Hepatic stellate cell (primary cell): ENCODE results near the gene NHEJ1.
A peak's percentile ranks its signal among the peaks of the same experiment; 100 is the strongest.

Experiments used
- DNase-seq: peaks from one replicate; pipeline ENCODE4 v3.0.0; 2011; ENCODE audit warnings: low spot score

The NHEJ1 gene

GRCh38 chr2:219056896-219057708, 103.5 kb downstream of the NHEJ1 start:
- no peak for DNase-seq

GRCh38 chr2:219056176-219056895, 104.3 kb downstream of the NHEJ1 start:
- DNase-seq: no peak

DNA sequence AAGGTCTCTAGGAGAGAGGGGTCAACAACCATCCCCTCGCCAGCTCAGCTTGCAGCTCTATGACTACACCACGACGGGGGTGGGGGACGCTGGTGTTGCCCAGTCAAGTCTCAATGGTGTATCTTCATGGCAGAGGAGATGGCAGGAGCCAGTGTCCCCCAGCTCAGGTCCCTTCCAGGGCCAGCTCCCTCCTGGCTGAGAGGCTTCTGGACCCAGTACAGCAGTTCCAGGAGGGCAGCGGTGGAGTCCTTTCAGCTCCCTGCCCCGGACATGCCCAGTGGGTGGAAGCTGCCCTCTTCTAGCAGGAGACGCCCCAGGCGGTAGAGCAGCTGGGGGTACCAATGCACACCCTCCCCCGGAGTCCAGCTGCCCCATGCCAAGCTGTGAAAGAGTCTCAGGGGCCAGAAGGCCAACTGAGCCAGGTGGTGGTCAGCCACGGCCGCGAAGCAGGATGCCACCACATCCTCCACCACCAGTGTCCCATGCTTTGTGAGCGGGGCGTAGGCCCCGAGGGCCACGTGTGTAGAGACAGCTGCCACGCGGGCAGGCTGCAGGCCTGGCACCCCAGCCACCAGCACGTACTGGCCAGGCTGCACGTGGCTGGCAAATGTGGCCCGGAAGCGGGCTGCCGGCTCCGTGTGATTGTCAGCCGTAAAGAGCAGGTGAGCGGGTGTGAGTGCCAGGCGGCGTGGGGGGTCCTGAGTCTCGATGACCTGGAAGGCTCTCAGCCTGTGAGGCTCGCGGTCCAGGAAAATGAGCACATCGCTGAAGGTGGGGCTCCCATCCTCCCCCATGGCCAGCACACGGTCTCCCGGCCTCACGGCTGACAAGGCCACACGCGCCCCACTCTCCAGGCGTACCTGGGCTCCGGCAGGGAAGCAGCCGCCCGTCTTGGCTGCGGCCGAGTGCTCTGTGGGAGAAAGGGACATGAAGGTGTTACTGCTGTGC, 105.4 kb downstream of the NHEJ1 start:
- no peak for DNase-seq

DNA sequence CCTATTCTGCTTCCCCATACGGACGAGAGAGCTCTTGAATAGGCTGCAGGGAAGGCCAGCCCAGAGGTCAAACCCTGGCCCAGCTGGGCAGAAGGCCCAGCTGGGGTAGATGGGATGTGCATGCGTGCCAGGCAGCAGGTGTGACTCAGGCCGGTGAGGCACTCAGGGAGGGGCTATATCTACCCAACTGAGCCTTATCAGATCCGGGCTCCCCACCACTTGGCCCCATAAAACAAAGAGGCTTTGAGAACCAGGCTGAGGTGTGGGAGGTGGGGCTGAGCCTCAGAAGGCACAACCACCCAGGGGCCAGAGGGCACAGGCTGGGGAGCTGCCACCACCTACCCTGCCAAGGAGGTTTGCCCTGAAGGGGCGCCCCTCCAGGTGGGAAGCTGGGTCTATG, 111.3 kb downstream of the NHEJ1 start:
- no peak for DNase-seq

GRCh38 chr2:219045937-219046550, 114.6 kb downstream of the NHEJ1 start:
- peak; percentile 34 for DNase-seq

DNA sequence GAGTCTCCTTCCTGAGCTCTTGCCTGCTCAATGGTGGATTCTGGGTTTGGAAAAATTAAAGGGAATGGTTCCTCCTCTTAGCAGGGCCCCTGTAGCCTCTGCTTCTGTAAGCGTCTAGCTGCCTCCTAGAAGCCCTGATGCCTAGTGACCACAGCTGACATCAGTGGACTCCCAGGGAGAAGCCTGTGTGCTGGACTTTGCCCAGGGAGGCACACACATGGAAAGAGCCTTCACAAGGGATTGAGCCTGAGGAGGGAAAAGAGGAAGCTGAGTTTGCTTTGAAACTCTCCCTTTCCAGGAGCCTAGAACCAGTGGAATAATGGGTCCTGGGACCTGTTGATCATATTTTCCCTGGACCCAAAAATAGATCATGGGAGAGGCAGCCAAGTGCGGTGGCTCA, 117.9 kb downstream of the NHEJ1 start:
- DNase-seq: no peak

DNA sequence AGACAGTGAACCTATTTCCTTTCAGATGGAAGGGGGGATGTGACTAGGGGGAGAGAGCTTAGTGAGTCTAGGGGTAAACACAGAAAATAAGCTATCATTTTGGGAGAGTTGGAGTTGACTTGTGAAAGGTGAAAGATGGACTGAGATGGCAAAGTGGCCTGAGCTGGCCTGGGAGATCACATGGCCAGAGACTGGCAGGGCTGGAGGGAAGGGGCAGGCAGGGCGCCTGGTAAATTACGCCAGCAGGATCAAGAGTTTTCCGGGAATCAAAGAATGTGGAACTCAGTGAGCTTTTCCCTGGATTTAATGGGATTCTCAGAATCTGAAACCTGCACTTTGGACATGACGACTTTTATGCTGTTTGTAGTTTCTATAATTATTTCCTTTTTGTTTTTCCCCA, 118.5 kb downstream of the NHEJ1 start:
- no peak for DNase-seq

- peak; percentile 63 for DNase-seq
Observed at GRCh38 chr2:219041252-219041651, 119.4 kb downstream of the NHEJ1 start, which contains the start of gene CFAP65. TSS of gene CFAP65 (minus strand) at chr2:219041516. CDS start at chr2:219039048, 2,468 bp downstream.

DNA sequence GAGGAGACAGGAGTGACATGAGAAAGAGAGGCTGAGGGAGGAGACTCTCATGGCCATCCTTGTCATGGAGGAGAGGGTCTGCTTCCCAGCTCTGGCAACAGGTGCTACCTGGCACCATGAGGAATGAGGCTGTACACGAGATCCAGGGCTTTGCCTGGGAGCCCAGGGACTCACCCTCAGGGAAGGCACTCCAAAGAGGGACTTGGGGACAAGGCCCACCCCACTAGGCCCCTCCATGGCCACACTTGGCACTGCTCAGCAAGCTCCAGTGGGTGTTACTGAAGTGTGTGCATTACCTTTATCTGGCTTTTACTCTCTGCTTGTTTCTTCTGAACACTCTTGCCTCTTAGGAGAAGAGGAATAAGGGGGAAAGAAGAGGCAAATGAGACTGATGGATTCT, 122.0 kb downstream of the NHEJ1 start:
- DNase-seq: no peak

- no peak for DNase-seq
Observed at GRCh38 chr2:219037783-219038499, 122.7 kb downstream of the NHEJ1 start.

GRCh38 chr2:219035942-219036341, 124.7 kb downstream of the NHEJ1 start:
- no peak for DNase-seq

GRCh38 chr2:219034823-219035222, 125.8 kb downstream of the NHEJ1 start:
- no peak for DNase-seq

DNA sequence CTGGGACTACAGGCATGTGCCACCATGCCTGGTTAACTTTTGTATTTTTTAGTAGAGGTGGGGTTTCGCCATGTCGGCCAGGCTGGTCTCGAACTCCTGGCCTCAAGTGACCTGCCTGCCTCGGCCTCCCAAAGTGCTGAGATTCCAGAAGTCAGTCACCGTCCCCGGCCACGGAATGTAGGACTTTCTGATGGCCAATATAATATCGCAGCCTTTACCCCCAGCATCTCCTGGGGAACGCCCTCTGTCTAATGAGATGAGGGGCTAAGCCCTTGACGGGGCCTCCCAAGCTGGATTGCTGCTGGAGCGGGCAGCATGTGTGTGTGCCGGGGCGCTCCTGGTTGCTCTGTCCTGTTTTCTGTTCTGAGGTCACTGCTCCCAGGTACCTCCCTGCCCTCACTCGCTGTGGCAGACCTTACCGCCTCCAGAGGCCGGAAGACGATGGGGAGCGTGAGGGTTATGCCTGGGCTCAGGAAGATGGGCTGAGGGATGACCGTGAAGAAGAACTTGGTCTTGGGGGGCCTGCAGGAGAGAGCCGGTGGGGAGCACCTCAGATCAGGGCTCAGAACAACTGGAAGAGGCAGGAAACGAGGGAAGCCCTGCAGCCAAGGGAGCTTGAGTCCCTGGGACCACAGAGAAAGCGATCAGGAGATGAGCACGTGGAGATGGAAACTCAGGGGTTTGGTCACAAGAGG, 128.4 kb downstream of the NHEJ1 start:
- no peak for DNase-seq

- no peak for DNase-seq
Observed at GRCh38 chr2:219031005-219031738, 129.4 kb downstream of the NHEJ1 start.

DNA sequence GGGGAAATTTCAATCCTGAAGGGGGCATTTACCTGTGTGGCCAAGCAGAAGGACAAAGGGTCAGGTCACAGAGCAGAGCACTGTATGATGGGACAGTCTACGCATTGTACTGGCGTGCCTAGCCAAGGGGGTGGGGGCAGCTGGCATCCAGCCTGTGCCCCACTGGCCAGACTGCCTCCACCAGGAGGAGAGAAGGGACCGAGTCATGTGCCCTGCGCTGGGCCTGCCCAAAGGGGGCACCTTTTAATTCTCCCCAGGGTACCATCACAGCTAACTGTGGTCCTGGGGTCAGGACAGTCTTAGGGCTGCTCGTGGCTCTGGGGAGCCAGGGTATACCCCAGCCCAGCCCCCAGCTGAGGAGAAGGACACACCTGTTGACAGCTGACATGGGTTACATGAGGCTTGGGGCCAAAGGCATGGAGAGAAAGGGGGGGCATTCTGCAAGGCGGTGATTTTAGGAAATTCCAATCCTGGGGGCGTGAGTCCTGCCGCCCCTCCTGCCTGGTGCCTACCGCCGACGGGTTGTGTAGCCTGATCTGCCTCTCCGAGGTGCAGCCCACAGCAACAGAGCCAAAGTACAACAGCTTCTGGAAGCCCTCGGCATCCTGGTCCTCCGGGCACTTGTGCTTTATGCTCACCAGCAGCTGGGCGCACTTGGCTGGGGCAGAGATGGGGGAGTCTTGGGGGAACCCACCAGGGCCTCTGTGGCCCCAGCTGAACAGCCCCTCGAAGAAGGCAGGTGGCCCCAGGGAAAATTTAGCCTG, 130.3 kb downstream of the NHEJ1 start:
- DNase-seq: no peak

DNA sequence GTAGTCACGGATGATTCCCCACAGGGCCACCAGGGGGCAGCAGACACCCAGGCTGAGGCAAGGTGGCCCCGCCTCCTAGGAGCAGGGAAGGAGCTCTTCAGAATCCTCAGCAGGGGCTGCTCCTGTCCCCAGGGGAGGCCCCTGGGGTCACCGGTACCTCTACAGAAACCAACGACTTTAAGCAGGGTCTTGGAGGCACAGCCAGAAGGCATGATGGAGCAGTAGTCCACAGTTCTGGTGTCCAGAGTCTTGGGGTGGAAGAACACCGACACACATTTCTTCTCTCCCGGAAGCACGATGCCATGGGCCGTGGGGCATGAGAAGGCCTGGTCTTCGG, 130.8 kb downstream of the NHEJ1 start:
- DNase-seq: peak; percentile 89

- no peak for DNase-seq
Observed at GRCh38 chr2:219028996-219029828, 131.4 kb downstream of the NHEJ1 start.

DNA sequence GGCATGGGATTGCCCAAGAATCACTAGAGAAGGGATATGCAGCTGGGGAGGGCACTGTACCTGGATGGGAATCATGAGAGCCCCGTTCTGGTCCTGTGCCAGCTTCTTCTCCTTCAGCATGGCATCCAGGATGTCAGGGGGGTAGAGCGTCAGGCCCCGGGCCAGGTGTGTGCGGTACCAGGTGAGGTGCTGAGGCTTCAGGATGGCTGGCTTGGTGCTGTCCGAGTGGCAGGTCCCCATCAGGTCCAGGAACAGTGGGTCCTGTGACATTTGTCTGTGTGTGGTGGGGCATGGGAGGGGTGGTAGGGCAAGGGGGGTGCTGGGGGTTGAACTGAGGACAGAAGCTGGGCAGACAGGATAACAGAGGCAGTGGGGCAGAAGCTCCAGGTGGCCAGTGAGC, 132.5 kb downstream of the NHEJ1 start:
- no peak for DNase-seq
